ENCODE results near the gene PSMB8. TPM values are rescaled to one million over a fixed set of nuclear protein-coding genes. Genes with fewer than 3 reads are reported as not detected.

PSMB8 gene
- total RNA-seq, 1 donor from 2014 or later: 93.6 TPM

DNA sequence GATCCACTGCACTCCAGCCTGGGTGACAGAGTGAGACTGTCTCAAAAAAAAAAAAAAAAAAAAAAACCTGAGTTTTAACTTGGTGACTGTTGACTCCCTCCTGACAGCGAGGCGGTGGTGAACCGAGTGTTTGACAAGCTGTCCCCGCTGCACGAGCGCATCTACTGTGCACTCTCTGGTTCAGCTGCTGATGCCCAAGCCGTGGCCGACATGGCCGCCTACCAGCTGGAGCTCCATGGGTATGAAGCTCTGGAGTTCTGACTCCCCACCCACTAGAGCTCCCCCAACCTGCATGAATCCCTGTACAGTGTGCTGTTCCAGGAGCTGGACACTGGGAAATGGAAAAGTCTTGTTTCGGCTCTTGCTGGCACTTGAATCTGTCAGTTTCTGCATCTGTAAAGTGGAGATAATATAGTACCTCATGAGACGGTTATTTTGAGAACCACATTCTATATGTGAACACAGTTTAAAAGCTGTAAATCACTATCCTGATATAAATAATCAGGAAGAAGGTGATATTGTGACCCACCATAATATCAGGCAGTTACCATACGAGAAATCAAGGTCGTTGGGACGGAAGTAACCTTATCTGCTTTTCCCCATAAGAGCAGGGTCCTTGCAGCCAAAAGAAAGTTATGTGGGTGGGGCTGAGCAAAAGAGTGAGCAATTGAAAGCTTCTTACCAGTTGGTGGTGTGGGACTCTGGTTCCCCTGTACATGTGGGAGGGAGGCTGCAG lies 13.5 kb upstream of the PSMB8 start:
- DNase-seq (ENCODE audit: low read depth, low spot score): no peak

DNA sequence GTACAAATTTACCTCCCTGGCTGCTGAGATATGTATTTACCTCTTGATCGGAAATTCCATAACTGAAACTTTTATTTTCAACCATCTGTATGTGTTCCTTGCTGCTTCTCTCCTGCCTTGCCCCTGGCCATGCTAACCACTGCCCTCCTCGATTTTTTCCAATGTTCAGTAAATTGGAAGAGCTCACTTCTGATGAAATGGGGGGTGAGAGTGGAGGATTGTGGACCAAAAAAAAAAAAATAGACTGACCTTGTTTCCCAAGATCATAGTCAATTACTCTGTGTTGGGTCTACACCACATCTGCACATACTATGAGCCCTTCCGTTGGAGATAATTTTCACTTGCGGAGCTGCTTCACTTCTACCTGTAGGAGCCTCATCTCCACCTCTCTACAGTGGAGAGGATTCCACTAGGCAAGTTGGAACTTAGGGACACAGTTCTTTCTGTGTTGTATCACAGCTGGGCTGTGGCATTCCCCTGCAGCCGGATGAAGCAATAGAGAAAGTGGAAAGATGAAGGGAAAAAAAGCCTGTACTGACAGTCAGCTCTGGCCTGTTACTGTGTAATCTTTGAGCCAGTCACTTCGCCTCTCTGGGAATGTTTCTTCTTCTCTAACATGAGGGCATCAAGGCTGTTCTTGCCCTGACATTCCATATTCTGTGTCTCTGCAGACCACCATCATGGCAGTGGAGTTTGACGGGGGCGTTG lies 11.8 kb upstream of the PSMB8 start:
- no peak for DNase-seq (ENCODE audit: low read depth, low spot score)

DNA sequence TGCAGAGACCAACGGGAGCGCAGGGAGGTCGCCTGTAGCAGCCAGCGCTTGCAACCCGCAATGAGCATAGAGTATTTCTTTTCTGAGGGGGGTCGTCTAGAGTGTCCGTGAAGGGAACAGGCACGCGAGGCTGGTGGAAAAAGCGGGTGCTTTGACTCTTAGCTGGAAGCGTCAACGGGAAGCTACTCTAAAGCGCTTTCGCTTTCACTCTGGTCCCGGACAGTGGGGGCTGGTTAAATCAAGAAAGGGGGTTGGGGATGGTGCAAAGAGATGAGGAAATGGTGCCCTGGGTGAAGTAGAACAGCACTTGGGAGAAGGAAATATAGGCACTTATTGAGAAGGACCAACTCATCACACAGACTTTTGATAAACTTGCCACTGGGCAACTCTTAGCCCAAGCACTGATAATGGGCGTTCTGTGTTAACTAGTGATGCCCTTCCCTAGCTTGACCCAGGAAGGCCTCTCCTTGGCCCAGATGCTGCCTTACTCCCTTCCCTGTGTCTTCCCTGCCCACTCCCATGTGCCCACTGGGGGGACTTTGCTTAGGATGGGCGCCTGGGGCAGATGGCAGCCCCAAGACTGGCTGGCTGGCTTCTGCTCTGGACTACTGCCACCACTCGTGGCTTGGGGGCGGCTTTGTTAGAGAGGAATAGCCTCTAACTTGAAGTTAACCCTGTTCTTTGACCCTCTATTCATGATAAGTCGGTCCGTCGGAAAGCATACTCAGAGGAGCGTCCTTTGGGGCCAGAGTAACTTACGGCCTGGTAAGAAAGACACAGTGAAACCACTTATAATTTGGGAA lies 10.7 kb upstream of the PSMB8 start:
- DNase-seq (ENCODE audit: low read depth, low spot score): no peak

DNA sequence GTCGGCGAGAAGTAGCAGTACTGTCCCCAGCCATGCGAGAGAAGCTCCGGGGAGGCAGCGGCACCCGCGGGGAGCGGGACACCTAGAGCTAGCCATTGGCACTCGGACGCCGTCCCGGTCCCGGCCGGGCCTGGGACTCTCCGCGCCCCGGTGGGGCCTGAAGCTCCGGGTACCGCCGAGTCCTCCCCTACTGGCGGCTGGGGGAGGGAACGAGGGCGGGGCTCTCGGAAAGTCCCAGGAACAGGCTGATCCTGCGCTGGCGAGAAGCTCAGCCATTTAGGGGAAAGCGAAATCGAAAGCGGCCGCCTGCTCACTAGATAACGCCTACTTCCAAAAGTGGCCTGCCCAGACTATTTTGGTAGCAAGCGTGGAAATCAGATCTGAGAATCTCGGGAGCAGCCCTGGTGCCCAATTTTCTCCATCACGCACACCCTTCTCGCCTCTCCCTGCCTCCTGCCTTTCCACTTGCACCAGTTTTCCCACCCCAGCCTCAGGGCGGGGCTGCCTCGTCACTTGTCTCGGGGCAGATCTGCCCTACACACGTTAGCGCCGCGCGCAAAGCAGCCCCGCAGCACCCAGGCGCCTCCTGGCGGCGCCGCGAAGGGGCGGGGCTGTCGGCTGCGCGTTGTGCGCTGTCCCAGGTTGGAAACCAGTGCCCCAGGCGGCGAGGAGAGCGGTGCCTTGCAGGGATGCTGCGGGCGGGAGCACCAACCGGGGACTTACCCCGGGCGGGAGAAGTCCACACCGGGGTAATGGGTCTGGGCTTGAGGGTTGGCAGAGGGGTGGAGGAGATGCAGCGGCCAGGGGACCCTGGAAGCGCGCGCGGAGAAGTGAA lies 9.9 kb upstream of the PSMB8 start, which contains the start of the genes PSMB9 and TAP1:
PSMB9 (plus strand) TSS at position 652 of the 835 bp plus-strand sequence; CDS start at position 690, 38 bp downstream.
TAP1 (minus strand) TSS at position 164 of the 835 bp plus-strand sequence; CDS start at position 96, 68 bp downstream.
- peak; percentile 71 for DNase-seq (ENCODE audit: low read depth, low spot score)

DNA sequence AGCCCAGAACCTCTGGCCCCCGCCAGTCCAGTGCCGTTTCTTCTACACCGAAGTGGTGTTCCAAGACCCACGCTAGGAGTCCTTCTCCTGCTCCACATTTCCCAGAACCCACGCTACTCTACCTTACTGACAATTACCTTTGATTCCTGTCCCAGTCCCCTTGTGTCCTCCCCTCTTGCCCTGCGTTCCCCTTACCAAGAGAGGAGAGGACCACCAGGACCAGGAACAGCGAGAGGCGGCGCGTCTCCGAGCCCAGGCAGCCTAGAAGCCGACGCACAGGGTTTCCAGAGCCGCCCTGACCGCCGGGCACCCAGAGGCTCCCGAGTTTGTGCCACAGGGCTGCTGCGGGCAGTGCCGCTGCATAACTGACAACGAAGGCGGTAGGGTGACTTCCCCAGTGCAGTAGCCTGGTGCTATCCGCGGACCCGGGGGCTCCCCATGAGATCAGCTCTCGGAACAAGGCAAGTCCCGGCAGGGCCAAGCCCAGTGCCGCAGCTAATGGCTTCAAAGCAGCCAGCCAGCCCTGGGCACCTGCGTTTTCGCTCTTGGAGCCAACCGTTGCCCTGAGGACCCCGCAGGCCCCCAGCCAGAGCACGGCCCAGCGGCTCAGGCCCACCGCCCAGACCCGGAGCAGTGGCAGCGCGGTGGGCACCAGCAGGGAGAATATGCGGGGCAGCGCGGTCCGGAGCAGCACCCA lies 9.1 kb upstream of the PSMB8 start:
- no peak for DNase-seq (ENCODE audit: low read depth, low spot score)

DNA sequence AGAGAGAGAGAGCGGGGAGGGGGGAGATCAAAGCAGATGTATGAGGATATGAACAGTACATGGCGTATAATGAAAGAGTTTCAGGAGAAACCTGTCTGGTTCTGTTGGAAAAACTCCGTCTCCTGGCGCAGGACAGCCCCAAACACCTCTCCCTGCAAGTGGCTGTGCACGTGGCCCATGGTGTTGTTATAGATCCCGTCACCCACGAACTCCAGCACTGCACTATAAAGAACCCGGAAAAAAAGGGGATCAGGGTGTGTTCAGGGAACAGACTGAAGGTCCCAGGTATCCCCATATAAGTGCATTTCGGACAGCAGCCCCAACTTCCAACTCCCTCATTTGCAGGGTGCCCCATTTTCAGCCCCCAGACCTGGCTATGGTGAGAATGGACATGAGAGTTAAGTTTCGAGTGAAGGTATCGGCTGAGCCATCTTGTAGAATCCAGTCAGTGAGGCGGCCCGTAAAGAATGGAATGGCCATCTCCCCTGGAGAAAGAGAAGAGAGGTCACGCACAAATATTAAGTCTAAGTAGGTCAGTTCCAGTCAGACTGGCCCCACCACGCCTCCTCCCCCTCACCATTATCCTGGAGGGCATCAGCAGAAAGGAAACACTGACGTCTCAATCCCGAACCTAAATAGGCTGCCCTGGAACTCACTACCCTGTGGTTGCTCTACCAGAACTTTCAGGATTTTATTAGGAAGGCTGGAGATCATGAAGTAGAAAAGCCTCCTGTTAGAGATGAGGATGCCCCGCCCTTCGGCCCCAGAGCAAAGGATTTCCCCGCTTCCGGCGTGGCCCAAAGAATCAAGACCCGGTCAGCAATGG lies 8.4 kb upstream of the PSMB8 start:
- no peak for DNase-seq (ENCODE audit: low read depth, low spot score)

DNA sequence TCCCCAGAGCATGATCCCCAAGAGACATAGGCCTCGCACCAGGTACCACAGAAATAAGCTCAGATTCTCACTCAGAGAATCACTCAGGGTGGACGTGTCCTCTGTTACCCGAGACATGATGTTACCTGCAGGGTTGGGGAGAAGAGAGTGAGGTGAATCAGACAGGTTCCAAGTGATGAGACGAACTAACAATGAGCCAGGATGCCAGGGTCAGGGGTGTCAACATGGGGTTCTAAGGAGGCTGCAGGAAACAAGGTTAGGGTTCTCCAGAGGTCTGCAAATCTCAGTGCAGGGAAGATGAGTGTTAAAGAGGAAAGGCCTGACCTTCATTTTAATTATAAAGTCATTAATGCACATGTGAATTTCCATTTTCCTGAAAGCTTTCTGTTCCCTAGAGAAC lies 7.2 kb upstream of the PSMB8 start:
- DNase-seq (ENCODE audit: low read depth, low spot score): no peak

DNA sequence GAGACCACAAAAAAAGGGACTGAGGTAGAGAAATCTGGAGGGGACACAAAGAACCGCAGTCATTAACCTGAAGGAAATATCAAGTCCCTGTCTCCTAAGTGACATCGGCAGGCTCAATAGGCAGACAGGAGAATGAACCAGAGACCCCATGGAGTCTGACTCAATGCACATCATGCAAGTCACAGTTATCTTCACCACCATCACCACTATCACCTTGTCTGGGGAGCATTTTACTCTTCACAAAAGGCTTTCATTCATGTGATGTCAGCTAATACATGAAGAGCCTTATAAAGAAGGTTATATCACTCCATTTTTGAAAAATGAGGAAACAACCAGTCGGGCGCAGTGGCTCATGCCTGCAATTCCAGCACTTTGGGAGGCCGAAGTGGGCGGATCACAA lies 5.3 kb upstream of the PSMB8 start:
- no peak for DNase-seq (ENCODE audit: low read depth, low spot score)

DNA sequence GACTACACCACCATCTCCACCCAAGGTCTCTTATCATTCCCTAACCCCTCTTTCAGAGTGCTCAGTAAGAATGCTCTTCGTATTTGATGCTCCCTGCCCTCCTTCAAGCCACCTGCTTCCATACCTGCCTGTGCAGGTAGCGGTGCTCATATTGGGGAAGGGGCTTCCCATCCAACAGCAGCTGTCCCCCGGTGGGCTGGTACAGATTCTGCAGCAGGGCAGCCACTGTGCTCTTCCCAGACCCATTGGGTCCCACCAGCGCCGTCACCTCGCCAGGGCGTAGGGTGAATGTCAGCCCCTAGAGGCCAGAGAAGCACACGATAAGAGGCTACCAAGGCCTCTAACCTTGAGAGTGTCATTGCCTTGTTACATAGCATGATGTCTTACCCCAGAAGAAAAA lies 3.9 kb upstream of the PSMB8 start:
- no peak for DNase-seq (ENCODE audit: low read depth, low spot score)

DNA sequence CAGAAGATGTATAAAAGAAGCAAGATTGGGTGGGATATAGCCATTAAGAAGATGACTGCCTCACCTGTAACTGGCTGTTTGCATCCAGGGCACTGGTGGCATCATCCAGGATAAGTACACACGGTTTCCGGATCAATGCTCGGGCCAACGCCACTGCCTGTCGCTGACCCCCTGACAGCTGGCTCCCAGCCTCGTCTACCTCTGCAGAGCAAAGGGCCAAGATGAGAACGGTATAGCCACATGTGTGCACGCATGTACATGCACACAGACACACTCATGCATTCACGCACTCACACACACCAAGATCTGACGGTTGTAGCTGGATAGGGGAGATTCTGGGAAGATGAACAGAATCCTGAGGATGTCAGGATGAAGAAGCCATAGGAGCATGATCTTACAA lies 3.2 kb upstream of the PSMB8 start:
- DNase-seq (ENCODE audit: low read depth, low spot score): no peak

DNA sequence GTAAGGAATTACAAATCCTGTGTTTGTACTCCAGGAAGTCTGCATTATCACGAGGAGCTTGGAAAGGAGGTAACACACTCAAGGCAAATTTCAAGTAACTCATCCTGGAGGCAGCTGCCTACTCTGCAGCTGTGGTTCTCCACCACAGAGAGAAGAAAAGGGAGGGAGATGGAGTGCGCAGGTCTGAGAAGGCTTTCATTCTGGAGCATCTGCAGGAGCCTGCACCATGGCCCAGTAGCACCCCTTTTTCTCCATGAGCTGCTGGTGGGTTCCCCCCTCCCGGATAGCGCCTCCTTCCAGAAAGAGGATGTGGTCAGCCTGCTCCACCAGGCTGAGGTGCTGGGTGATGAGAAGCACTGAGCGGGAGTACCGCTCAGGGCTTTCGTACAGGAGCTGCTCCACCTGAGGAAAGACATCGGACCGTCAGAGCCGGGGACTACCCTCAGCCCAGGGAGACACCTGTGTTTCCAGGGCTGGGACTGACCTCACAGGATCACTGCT lies 1.6 kb upstream of the PSMB8 start:
- no peak for DNase-seq (ENCODE audit: low read depth, low spot score)

DNA sequence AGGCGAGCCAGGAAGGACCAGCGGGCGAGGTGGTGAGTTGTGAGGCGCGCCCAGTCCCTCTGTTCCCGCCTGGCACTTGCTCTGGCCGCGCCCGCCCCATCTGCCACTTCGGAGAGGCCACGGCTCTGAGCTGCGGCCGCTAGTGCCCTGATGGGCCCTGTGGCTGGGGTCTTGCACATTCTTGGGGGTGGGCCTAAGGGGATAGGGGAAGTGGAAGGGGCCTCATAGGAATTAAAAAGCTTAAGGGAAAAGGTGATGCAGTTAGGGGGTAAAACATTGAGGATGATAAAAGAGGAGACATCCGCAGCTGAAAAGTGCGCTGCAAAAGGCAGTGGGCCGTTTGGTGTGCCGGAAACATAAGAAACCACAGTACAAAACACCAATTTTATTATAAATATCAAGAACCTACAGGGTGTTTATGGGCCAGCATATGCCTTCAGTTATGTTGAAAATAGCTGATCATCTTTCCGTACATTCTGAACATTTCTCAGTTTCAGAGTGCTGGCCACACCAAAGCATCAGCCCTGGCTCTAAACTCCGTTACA lies 1.1 kb upstream of the PSMB8 start:
- no peak for DNase-seq (ENCODE audit: low read depth, low spot score)

DNA sequence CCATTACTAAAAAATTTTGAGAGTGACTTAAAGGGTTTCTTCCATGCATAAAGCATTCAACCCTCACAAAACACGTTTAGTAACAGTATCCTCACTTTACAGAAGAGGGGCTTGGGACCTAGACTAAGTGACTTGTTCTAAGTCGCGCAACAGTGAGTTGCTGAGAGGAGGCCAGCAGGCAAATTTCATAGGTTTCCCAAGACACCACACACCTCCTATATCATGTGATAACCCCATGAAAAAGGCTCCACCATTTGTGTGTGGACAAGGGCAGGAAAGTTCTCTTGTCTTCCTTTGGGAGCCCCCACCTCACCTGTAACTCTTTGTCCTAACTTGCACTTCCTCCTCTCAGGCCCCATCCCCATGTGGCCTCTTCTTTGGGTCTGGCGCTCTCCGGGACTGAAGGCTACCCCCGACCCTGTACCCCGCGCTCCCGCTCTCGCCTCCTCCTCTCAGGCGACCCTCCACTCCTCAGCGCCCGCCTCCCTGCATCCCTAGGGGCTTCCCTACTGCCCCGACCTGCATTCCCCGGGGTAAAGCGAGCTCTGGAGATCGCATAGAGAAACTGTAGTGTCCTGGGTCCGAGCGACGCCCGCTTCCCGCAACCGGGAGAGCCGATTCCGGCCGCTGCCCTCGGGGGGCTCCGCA lies 392 bp downstream of the PSMB8 start:
- DNase-seq (ENCODE audit: low read depth, low spot score): no peak

DNA sequence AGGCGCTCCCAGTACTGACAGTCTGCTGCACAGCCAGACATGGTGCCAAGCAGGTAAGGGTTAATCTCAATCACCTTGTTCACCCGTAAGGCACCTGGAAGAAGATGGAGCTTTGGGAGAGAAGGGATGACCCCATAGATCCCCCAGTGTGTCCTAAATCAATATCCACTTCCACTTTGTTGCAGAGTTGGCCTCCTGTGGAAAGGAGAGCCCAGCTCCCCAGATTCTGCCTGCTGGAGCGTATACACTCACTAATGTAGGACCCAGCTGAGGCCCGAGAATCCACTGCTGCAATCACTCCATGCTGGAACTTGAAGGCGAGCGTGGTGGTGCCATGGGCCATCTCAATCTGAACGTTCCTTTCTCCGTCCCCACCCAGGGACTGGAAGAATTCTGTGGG lies 1.2 kb downstream of the PSMB8 start:
- no peak for DNase-seq (ENCODE audit: low read depth, low spot score)

DNA sequence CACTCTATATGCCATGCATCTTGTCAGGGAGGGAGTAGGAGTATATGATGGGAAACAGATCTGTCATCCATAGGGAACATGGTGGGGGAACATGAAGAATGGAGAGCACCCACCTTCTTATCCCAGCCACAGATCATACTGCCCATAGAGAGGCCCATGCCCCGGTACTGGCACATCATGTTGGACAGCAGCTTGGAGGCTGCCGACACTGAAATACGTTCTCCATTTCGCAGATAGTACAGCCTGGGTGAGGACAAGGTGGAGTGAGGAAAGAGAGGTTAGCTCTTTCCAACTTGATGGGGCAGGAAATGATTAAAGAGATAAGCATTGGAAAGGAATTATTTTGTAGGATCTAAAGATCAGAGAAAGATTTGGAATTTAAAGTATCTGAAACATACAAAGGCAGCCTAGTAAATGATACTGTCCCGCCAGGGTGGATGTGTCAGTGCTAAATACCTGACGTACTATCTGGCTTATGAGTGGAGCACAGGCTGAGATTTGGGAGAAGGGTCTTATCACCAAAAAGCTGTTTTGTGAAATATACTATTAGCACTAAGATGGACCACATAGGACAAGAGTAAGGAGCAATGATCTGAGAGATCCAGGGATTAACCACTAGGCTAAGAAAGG lies 1.7 kb downstream of the PSMB8 start:
- no peak for DNase-seq (ENCODE audit: low read depth, low spot score)

DNA sequence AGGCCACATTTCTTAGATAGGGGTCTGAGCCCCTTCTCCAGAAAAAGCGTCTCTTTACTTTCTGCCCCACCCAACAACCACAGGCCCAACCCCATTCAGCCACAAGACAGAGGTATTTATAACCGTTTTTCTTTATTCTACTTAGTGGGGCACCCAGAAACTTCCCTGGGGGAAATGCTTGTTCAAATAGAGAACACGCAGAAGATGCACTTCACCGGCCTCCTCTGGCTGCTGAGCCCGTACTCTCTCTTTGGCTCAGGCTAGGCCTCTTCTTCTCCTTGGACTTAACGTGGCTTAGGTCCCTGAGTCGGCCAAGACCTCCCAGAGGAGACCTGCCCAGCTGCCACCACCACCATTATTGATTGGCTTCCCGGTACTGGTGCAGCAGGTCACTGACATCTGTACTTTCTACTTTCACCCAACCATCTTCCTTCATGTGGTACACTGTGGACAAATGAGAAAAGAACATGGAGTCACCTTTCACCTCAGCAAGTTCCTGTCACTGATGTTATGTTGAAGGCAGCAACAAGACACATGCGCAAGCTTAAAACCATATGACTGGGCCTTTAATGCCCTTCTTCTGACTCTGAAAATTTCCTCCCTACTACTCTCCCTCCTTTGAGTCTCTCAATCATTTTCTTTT lies 3.1 kb downstream of the PSMB8 start:
- DNase-seq (ENCODE audit: low read depth, low spot score): no peak

DNA sequence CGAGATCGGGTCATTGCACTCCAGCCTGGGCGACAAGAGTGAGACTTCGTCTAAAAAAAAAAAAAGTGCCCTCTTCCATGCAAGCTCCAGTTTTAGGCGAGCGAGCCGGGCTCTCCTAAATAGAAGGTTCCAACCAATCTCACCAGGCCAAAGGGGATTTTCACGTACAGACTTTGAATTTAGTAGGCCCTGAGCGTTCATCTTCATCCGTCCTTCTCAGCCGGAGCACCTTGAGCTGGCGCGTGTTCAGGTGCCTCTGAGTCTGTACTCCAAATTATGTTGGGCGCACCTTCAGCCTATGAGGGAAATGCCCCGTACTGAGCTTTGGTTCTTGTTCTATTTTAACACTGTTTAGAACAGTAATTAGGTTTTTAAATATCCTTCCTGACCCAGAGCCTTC lies 4.5 kb downstream of the PSMB8 start:
- DNase-seq (ENCODE audit: low read depth, low spot score): no peak
